Fibroblast of skin of left biceps (primary cell): ENCODE data around the gene STAT5B.
"Not testable (repeated sequence)": the region's sequence is repeated elsewhere in the genome, so short reads cannot be mapped to it uniquely, and the experiment has no call there.

Experiments
- DNase-seq, 2 experiments: peaks; one replicate each; pipeline ENCODE4 v3.0.0-alpha.2; 2013; ENCODE audit warnings: low read depth in 2 of 2

Gene STAT5B

GRCh38 chr17:42306385-42306667, 30.1 kb upstream of the STAT5B start:
- no peak for DNase-seq

- no peak for DNase-seq
Observed at GRCh38 chr17:42305543-42306384, 29.6 kb upstream of the STAT5B start.

DNA sequence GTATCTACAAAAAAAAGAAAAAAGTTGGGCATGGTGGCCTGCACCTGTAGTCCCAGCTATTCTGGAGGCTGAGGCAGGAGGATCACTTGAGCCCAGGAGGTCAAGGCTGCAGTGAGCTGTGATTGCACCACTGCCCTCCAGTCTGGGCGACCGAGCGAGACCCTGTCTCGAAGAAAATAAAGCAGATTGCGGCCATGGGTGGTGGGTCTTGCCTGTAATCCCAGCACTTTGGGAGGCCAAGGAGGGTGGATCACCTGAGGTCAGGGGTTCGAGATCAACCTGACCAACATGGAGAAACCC, 28.8 kb upstream of the STAT5B start:
- DNase-seq, result not testable (repeated sequence)

DNA sequence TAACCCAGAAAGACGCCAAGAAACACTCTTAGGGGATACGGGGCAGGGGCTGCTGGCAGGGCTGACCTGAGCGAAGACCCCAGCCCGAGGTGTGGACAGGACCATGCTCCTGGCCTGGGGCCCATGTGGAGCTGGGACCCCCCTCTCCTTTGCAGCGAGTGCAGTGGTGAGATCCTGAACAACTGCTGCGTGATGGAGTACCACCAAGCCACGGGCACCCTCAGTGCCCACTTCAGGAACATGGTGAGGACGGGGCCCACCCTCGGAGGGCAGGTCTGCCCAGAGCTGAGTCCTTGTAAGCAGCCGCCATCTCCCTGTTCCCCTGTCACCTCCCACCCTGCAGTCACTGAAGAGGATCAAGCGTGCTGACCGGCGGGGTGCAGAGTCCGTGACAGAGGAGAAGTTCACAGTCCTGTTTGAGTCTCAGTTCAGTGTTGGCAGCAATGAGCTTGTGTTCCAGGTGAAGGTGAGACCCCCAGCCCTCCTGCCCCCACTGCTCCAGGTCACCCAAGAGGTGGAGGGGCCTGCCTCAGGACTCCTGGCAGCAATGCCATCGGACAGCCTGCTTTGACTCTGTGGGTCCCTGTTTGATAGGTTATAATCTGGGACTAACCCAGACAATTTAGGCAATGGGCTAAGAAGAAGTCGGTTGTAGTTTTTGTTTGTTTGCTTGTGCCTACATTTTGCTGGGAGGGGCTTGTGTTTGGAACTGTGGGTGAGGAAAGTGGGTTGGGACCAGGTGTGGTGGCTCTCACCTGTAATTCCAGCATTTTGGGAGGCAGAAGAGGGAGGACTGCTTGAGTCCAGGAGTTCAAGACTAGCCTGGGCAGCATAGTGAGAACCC, 28.2 kb upstream of the STAT5B start:
- no peak for DNase-seq

DNA sequence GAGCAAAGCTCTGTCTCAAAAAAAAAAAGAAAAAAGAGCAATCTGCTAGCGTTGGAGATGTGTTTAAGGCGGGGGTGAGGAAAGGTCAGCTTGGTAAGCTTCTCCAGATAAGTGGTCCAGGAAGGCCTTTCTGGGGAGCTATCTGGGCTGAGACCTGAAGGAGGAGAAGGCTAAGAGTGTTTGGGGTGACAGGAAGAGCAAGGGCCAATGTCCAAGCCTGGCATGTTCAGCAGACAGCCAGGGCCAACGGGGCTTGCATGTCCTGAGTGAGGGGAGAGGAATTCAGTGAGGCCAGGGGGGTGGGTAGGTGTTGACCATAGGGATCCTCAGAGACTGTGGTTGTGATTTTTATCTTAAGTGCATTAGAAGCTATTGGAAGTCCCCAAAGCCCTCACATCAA, 27.5 kb upstream of the STAT5B start:
- no peak for DNase-seq

GRCh38 chr17:42301022-42301421, 24.8 kb upstream of the STAT5B start:
- no peak for DNase-seq

- DNase-seq, result not testable (repeated sequence)
Observed at GRCh38 chr17:42299913-42300312, 23.7 kb upstream of the STAT5B start.

DNA sequence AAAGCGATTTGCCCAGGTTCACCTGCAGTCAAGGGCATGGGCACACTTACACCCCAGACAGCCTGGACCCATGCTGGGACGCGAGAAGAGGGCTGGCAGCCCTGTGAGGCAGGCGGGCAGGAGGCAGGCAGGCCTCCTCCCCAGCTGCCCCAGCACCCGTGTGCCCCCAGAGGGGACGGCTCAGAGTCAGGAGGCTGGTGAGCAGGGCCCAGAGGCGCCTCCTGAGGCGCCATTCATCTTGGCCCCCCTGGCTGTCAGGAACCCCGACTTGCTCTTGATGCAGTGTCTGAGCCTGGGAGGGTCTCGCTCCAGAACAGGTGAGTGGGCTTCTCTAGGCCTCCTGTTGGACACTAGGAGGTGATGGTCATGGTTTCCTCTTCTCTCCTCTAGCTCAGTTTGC, 23.2 kb upstream of the STAT5B start:
- not testable (repeated sequence) for DNase-seq

DNA sequence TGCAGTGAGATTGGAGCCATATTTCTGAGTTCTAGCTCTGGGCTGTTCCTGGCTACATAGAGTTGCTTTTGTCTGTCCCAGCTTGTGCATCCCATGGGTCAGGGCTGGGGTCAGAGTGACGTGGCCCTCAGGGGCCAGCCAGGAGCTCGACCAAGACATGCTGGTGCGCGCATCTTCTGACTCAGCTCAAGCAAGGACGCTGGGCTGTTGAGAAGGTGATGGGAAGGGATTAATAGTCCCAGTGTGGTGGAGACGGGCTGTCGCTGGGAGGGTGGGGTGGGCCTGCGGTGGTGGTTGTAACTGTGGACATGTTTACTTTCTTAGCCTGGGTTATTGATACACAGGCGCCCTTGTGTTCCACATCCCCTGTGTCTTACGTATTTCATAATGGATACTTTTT, 21.6 kb upstream of the STAT5B start:
- DNase-seq, result not testable (repeated sequence)

GRCh38 chr17:42296012-42296411, 19.8 kb upstream of the STAT5B start:
- no peak for DNase-seq

DNA sequence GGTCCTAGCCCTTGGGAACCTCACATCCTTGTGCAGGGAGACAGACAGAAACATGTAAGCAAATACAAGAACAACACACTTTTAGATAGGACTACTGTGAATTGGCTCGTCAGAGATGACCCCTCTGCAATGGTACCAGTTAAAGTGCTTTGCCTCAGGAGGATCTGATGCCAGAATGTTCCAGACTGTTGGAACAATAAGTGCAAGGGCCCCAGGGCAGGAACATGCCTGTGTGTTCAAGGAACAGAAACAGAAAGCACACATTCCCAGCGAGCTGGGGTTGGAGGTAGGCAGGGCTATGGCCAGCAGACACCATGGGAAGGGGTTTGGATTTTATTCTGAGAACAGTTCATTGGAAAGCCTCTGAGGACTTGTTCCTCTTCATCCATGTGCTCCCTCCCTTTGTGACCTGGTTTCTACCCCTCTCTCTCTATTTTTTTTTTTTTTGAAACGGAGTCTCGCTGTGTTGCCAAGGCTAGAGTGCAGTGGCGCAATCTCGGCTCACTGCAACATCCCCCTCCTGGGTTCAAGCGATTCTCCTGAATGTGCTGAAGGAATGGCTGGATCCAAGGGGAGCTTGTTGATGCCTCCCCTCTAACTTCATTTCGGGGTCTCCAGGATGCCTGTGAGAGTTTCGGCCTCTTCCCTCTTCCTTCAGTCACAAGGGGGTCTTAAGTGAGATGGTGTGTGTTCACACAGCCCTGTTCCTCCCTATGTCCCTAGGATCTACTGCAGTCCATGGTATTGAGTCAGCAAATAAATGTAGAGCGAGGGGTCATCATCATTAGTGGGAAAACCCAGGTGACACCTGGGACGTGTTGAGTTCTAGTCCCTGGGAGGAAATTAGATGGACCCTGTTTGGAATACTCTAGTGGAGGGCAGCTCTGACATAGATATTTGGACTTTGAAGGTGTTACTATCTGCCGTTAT, 18.5 kb upstream of the STAT5B start:
- no peak for DNase-seq

DNA sequence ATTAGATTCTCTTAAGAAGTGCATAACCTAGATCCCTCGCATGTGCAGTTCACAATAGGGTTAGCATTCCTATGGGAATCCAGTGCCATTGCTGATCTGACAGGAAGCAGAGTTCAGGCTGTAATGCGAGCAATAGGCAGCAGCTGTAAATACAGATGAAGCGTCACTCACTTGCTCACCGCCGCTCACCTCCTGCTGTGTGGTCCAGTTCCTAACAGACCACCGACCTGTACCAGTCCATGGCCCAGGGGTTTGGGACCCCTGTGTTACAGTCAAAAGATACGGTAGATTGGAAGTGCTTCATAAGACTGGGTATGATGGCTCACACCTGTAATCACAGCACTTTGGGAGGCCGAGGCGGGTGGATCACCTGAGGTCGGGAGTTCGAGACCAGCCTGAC, 14.9 kb upstream of the STAT5B start:
- DNase-seq, result no peak

- no peak for DNase-seq
Observed at GRCh38 chr17:42290577-42290976, 14.4 kb upstream of the STAT5B start.

DNA sequence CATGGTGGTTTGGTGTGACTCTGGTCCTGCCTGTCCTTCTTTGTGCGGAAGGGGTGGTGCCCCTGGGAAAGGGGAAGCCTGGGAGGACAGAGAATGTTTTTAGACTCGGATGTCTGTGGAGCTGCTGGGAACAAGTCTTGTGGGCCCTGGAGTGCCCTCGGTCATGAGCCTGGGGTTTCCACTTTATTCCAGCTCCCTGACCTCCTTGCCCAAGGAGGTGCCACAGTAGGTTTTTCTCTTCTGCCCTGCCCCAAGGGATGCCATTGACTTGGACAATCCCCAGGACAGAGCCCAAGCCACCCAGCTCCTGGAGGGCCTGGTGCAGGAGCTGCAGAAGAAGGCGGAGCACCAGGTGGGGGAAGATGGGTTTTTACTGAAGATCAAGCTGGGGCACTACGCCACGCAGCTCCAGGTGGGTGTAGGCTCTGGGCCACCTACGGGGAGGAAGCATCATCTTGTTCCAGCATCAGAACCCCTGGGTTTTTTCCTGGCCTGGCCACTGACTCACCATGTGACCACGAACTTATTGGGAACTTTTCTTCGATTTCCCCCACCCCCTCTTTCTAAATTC, 13.5 kb upstream of the STAT5B start:
- DNase-seq, result no peak

- no peak for DNase-seq
Observed at GRCh38 chr17:42288803-42289610, 12.8 kb upstream of the STAT5B start.

- DNase-seq, result peak in 1 of 2 experiments; percentile 21
Observed at GRCh38 chr17:42287977-42288802, 12.0 kb upstream of the STAT5B start, which contains the start of gene STAT5A. TSS of gene STAT5A (plus strand) at chr17:42288498. CDS start at chr17:42289412, 914 bp downstream.

DNA sequence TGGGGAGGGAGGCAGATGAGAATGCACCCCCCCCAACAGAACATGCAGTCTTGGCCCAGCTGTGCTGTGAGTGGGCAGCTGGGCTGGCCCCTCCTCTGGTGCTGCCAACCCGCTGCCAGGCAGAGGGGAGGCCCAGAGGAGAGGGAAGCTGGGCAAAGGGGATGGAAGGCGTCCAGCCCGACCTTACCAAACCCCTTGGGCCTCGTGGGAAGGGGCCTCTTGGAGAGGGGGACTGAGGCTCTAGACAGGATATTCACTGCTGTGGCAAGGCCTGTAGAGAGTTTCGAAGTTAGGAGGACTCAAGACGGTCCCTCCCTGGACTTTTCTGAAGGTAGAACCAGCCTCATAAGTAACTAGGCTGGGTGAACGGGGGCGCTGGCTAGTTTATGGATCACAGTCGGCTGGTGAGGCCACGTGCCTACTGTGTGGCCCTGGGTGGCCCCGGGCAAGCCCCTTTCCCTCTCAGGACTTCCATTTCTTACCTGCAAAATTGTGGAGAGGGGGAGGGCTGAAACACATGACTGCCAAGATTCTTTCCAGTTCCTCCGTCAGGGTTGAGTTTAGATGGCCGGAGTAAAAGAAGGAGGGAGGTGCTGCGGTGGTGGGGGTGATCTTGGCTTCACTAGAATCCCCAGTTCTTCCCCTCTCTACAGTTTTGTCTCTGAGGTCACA, 11.2 kb upstream of the STAT5B start:
- DNase-seq, result no peak

DNA sequence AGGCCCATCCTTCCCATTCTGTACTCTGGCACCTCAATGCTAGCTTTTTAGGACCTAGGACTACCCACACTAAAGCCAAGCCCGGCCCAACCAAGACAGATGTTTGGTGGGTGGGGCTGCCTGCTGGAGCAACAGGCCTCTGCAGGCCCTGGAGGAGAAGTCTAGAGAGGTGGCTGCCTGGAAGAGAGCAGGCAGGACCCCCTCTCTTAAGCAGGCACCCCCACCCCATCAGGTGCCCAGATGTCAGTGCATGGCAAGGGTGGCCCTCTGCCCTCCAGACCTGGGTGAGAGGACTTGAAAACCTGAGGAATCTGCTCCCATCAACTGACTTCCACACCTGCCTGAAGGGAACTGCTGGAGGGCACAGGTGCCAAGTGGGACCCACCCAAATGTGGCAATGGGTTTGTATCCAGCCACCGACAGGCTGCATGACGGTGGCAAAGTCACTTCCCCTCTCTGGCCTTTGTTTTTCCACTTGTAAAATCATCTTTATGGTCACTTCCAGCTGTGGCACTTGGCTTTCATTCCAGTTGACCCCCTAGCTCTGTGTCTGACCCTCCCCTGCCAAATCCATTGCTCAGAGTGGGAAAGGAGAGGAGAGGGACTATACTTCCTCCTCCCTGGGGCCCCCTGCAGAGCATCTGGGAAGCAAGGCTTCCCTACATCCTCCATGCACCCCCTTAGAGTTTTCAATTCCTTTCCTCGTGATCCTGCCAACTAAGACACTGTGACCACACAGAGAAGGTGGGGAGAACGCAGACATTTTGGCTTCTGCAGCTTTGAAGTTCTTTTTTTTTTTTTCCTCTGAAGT, 10.4 kb upstream of the STAT5B start:
- DNase-seq, result no peak
